GM19025 (cell line): ENCODE measurements around the gene REPS2.

Experiments used
- ATAC-seq: cut with Tn5 transposase; IDR thresholded peaks from one replicate; pipeline ENCODE4 v1.9.1; 2021; ENCODE audit warnings: mild to moderate bottlenecking, low read depth, moderate library complexity; ENCODE audit not compliant: unreplicated experiment

The REPS2 gene

GRCh38 chrX:17075004-17075403 is 128.5 kb downstream of the REPS2 start:
- ATAC-seq, result no peak

- no peak for ATAC-seq
Observed at GRCh38 chrX:17077361-17077760, 130.9 kb downstream of the REPS2 start.

- ATAC-seq, result no peak
Observed at GRCh38 chrX:17078031-17078720, 131.7 kb downstream of the REPS2 start.

- ATAC-seq, result no peak
Observed at GRCh38 chrX:17081511-17081910, 135.1 kb downstream of the REPS2 start.

- ATAC-seq, result no peak
Observed at GRCh38 chrX:17081968-17082367, 135.5 kb downstream of the REPS2 start.

- no peak for ATAC-seq
Observed at GRCh38 chrX:17082831-17083230, 136.4 kb downstream of the REPS2 start.

GRCh38 chrX:17086317-17086716 is 139.9 kb downstream of the REPS2 start:
- ATAC-seq, result no peak

GRCh38 chrX:17095161-17095560 is 148.7 kb downstream of the REPS2 start:
- no peak for ATAC-seq

- peak; percentile 91 for ATAC-seq
Observed at GRCh38 chrX:17098516-17099247, 152.2 kb downstream of the REPS2 start.

GRCh38 chrX:17104433-17104832 is 158.0 kb downstream of the REPS2 start:
- ATAC-seq, result no peak

- no peak for ATAC-seq
Observed at GRCh38 chrX:17120816-17121215, 174.4 kb downstream of the REPS2 start.

- no peak for ATAC-seq
Observed at GRCh38 chrX:17154001-17154400, 207.5 kb downstream of the REPS2 start.

GRCh38 chrX:17160975-17161374 is 214.5 kb downstream of the REPS2 start:
- no peak for ATAC-seq

GRCh38 chrX:17161991-17162390 is 215.5 kb downstream of the REPS2 start:
- no peak for ATAC-seq

GRCh38 chrX:17164079-17164478 is 217.6 kb downstream of the REPS2 start:
- ATAC-seq, result no peak

- no peak for ATAC-seq
Observed at GRCh38 chrX:17164941-17165340, 218.5 kb downstream of the REPS2 start.

GRCh38 chrX:17167915-17168314 is 221.5 kb downstream of the REPS2 start:
- ATAC-seq, result no peak

- no peak for ATAC-seq
Observed at GRCh38 chrX:17170973-17171372, 224.5 kb downstream of the REPS2 start.

- ATAC-seq, result no peak
Observed at GRCh38 chrX:17174671-17175070, 228.2 kb downstream of the REPS2 start.

GRCh38 chrX:17182317-17182716 is 235.9 kb downstream of the REPS2 start:
- ATAC-seq, result no peak

GRCh38 chrX:17183566-17183965 is 237.1 kb downstream of the REPS2 start:
- no peak for ATAC-seq

GRCh38 chrX:17185431-17185830 is 239.0 kb downstream of the REPS2 start:
- no peak for ATAC-seq
